Erythroblast (primary cell): ENCODE measurements around the gene MIXL1.

Experiments used
- GATA1 ChIP-seq: IDR thresholded peaks from 2 replicates; pipeline ENCODE4 v1.6.1; 2011; ENCODE audit warnings: low read depth, mild to moderate bottlenecking, control low read depth, low read length, moderate library complexity
- POLR2A ChIP-seq: IDR thresholded peaks from 2 replicates; pipeline ENCODE4 v1.6.1; 2011; ENCODE audit warnings: mild to moderate bottlenecking, low read length

DNA sequence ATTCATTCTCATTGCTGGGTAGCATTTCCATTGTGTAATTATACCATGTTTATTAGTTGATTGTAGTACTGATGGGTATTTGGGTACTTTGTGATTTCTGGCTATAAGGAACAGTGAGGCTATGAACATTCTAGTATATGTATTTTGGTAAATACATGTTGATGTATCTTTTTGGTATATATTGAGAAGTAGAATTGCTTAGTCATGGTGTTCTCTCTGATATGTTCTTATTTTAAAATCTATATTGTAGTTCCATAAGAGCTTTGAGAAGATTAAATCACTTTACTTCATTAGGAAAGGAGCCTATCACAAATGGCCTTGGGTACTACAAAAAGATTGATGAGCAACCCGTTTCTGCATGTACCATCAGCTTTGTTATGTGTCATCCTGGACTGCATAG lies 13.4 kb downstream of the MIXL1 start:
- TF ChIP-seq POLR2A, result no peak
- TF ChIP-seq GATA1, result no peak
